Brain microvascular endothelial cell (primary cell): ENCODE results near the gene SLC25A21.

Experiments
- DNase-seq: peaks from one replicate; pipeline ENCODE4 v3.0.0-alpha.2; 2020
- H3K27ac ChIP-seq: fragments of 250-450 bp; sonication (Bioruptor Pico); 2 replicates; pipeline ENCODE4 v1.5.1; 2020; ENCODE audit warnings: mild to moderate bottlenecking, moderate library complexity
- H3K27me3 ChIP-seq: fragments of 250-450 bp; sonication (Bioruptor Pico); replicated peaks from 2 replicates; pipeline ENCODE4 v1.5.1; 2020; ENCODE audit warnings: mild to moderate bottlenecking
- H3K36me3 ChIP-seq: fragments of 250-450 bp; sonication (Bioruptor Pico); replicated peaks from 2 replicates; pipeline ENCODE4 v1.5.1; 2020; ENCODE audit warnings: mild to moderate bottlenecking
- H3K4me3 ChIP-seq: 2 replicates; pipeline ENCODE4 v1.5.1; 2011; ENCODE audit warnings: low read depth, mild to moderate bottlenecking, control low read depth, low read length, moderate library complexity
- in situ Hi-C: cut with HindIII; loops from 2 replicates; pipeline ENCODE4 v1.10.0; 2017; ENCODE audit warnings: low sequenced_read_pairs, low pct_ligation_motif_present
- TF ChIP-seq, protein P1 (sequence below): IDR thresholded peaks from 2 replicates; pipeline ENCODE4 v1.5.1; 2011; ENCODE audit warnings: low read depth, mild to moderate bottlenecking, moderate library complexity, low read length, control low read depth, inconsistent platforms; ENCODE audit errors: missing control alignments

Gene SLC25A21

DNA sequence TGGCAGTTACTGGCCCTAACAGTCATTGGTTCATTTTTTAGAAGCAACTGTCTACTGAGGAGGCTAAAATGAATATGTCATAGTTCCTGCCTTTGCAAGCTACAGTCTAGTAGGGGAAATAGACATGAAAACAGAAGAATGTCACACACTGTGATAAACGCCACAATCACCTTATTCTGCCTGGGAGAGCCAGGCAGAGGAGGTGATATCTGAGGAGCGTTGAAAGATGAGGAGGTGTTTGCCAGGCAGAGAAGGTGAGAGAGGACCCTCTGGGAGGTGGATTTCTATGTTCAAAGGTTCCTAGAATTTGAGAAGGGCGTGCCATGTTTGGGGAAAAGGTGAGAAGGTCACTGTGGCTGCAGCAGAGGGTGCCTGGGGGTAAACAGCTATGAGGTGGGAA lies 325.0 kb downstream of the SLC25A21 start:
- TF ChIP-seq, protein P1, sequence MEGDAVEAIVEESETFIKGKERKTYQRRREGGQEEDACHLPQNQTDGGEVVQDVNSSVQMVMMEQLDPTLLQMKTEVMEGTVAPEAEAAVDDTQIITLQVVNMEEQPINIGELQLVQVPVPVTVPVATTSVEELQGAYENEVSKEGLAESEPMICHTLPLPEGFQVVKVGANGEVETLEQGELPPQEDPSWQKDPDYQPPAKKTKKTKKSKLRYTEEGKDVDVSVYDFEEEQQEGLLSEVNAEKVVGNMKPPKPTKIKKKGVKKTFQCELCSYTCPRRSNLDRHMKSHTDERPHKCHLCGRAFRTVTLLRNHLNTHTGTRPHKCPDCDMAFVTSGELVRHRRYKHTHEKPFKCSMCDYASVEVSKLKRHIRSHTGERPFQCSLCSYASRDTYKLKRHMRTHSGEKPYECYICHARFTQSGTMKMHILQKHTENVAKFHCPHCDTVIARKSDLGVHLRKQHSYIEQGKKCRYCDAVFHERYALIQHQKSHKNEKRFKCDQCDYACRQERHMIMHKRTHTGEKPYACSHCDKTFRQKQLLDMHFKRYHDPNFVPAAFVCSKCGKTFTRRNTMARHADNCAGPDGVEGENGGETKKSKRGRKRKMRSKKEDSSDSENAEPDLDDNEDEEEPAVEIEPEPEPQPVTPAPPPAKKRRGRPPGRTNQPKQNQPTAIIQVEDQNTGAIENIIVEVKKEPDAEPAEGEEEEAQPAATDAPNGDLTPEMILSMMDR = no peak
- in situ Hi-C loops = no loop called here
- no peak overlapping the region for H3K27ac ChIP-seq
- no peak for DNase-seq
- no peak overlapping the region for H3K4me3 ChIP-seq
- H3K36me3 ChIP-seq = no peaks in the 10 kb centered on the region
- no peaks in the 10 kb centered on the region for H3K27me3 ChIP-seq

DNA sequence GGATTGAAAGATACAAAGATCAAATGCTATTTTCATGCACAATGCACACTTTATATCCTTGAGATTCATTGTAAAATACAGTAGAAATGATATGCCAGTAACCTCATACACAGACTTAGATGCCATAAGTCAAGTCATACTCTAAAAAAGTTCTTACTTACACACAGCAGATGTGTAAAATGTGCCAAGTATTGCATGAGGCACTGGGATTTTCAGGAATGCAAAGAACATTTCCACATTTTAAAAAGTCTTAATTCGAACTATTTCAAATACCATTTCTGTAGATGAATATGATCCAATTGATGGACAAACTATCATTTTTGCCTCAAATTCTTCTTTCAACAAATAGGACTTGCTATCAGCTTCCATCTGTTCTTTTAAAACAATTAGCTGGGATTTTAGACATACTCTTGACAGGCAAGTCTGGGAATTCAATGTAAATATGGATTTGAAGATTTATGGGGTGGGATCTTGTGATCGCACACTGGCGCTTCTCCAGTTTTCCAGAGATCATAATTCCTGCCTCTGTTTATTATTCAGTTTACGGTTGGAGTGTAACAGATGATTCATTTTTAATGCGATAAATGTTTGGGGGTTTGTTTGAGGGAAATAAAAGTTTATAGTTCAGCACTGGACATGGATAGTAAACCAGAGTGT lies 326.9 kb downstream of the SLC25A21 start:
- TF ChIP-seq, protein P1 = no peak
- Histone ChIP-seq H3K27ac (no peak overlapping the region), H3K27me3 (no peaks in the 10 kb centered on the region), H3K4me3 (no peak overlapping the region), H3K36me3 (no peaks in the 10 kb centered on the region)
- no peak for DNase-seq
- in situ Hi-C loops = no loop called here

DNA sequence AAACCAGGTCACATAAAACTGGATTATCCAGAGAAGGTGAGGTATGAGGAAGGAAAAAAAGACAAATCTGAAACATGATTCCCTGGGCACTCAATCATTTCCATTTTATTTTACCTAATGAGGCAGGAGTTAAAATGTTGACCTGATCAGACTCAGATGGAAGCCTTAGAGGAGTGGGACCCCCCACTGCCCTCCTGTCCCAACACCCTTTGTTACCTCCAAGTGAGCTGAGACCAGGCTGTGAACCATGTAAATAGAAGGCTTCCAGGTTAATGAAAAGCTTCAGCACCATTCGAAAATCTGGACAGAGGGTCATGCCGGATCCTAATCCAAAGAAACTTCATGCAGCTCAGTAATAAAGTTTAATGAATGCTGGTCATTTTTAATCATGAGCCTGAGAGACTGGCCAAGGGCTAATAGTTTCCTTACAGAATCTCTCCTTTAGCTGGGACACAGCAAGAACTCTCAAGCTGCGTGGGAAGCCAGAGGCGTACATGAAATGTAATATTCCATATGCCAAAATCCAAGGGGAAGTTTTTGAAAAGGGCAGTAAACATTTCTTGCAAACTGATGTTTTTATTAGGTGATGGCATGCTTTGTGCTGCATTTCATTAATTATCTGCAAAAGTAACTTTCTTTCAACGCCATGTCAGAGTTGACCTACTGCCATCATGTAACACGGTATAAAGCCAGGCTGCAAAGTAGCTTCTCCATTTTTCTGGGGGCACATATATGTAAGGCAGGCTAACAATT lies 327.8 kb downstream of the SLC25A21 start:
- H3K4me3 ChIP-seq = no peak overlapping the region
- in situ Hi-C loops = no loop called here
- H3K27ac ChIP-seq = no peak overlapping the region
- no peaks in the 10 kb centered on the region for H3K27me3 ChIP-seq
- no peaks in the 10 kb centered on the region for H3K36me3 ChIP-seq
- TF ChIP-seq, protein P1 = no peak
- no peak for DNase-seq

DNA sequence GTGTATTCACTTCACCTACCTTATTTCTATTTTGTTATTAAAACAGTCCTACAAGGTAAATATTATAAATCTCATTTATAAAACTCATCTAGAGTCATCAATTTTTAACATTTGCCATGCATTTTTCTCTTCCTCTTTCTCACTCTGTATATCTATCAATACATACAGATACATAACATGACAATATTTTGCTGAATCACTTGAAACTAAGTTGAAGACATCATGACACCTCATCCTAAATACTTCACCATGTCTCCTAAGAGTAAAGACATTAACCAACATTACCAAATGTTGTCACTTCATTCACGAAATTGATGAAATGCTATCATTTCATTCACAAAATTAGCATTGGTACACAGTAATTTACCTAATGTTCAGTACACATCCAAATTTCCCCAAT lies 329.0 kb downstream of the SLC25A21 start:
- Histone ChIP-seq H3K27ac (no peak overlapping the region), H3K36me3 (no peaks in the 10 kb centered on the region), H3K27me3 (no peaks in the 10 kb centered on the region), H3K4me3 (no peak overlapping the region)
- in situ Hi-C loops = no loop called here
- DNase-seq = no peak
- TF ChIP-seq, protein P1 = no peak

DNA sequence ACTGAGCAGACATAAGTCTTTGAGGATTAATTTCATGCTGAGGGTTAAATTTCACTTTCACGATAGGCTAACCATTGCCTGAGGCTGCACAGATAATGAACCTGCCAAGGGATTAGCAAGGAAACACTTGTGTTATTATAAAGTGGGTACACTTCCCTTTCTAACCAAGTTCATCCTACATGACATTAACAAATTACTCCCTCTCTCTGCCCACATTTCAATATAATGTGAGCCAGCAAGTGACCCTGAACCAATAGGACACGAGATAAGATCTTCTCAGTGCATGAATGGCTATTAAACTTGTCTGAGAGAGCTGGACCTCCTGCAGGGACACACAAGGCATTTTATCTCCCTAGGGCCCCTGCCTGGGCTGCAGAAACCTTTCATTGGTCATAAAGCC lies 337.3 kb downstream of the SLC25A21 start:
- Histone ChIP-seq H3K27me3 (no peaks in the 10 kb centered on the region), H3K4me3 (no peak overlapping the region), H3K27ac (no peak overlapping the region), H3K36me3 (no peaks in the 10 kb centered on the region)
- TF ChIP-seq, protein P1 = no peak
- in situ Hi-C loops = no loop called here
- no peak for DNase-seq

DNA sequence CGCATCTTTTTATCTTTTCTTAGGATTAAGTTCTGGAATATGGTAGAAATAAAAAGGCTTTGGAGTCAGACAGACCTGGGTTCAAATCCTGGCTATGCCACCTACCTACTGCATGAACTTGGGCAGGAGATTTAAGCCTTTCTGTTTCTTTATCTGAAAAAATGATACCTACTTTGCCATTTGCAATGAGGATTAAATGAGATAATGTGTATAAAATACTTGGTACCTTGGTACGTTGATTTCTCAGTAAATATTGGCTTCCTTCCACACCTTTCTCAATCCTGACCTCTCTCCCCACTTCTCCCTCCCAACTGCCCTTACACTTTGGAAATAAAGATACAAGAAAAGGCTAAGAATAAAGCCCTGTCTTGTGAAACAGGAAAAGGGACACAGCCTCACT lies 338.1 kb downstream of the SLC25A21 start:
- TF ChIP-seq, protein P1 = no peak
- H3K36me3 ChIP-seq = no peaks in the 10 kb centered on the region
- in situ Hi-C loops = no loop called here
- no peak overlapping the region for H3K27ac ChIP-seq
- no peak overlapping the region for H3K4me3 ChIP-seq
- DNase-seq = no peak
- no peaks in the 10 kb centered on the region for H3K27me3 ChIP-seq
